Suppressor macrophage treated with lipopolysaccharide for 4 hours (primary cell): ENCODE results near the gene CAPN2.
A peak's percentile ranks its signal among the peaks of the same experiment; 100 is the strongest.
"Not testable (repeated sequence)": the region's sequence is repeated elsewhere in the genome, so short reads cannot be mapped to it uniquely, and the experiment has no call there.

Experiments
- DNase-seq: peaks from one replicate; pipeline ENCODE4 v3.0.0-alpha.2; 2020

Gene CAPN2

GRCh38 chr1:223717123-223717522 lies 4.8 kb downstream of the CAPN2 start:
- DNase-seq, result no peak

DNA sequence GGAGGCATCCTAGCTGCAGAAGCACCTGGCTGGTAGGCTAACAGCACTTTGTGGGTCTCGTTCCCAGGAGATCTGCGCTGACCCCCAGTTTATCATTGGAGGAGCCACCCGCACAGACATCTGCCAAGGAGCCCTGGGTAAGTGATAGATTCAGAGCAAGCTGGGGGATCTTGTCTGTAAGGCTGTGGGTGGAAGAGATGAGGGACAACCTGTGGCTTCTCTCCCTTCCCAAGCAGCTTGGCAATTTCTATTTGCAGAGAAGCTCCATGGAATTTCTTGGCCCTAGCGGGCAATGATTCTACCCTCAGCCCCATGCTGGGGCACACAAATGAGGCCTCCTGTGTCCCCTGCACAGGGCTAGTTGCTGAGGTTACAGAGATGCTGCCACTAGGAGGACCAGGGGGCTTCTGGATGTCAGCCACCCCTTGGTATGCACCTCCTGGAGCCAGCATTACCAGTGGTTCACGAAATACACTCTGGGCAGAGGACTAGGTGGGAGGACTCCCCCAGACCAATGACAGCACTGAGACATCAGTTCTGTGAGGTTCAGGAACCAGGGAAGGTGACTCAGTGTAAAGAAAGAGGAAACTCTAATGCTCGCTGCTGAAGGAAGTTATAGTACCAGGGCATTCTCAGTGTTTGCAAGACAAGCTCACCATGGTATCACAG lies 5.5 kb downstream of the CAPN2 start:
- DNase-seq, result peak; percentile 90

DNA sequence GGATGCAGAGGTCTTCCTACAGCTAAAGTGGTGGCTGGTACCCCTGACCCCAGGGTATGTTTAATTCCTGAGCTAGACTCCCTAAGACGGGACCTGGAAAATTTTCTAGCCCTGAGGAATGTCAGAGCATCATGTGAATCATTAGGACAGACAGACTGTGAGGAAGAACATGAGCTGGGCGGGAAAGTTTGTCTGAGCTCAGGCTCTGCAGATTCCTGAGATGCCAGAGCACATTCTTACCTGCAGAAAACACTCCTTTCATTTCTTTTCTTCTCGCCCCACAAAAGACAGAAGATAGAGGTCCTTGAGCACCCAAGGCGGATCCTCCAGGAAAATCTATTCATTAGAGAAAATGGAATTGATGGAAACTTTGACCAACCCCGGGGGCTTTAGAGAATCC lies 6.5 kb downstream of the CAPN2 start:
- DNase-seq, result no peak

GRCh38 chr1:223720971-223721591 lies 8.7 kb downstream of the CAPN2 start:
- no peak for DNase-seq

DNA sequence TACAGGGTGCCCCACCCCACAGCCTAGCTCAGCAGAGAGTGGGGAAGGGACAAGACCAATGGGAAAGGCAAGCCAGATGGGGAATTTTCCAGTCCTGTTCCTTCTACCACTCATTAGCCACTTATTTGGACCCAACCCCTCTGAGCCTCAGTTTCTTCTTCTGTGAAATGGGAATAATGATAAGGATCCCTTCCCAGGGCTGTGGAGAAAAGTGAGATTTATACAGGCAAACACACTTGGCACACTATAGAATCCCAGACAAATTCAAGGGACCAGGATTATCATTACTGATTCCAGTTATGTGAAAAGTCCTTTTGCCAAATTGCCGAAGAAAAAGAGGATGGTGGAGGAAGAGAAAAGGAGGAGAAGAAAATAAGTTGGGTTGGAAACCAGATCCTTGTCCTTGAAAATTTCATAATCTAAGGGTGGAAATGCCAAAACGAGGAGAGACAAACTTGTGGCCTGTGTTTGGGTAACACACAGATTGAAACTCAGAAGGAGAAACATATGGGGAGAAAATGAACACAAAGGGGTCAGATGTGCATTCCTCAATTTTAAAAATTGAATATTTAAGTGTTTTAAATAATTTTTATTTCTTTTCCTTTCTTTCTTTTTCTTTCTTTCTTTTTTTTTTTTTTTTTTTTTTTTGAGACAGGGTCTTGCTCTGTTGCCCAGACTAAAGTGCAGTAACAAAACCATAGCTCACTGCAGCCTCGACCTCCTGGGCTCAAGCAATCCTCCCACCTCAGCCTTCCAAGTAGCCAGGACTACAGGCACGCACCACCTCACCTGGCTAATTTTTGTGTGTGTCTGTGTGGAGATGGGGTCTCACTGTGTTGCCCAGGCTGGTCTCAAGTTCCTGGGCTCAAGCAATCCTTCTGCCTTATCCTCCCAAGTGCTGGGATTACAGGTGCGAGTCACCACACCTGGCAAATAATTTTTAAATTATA lies 9.6 kb downstream of the CAPN2 start:
- no peak for DNase-seq

- DNase-seq, result no peak
These were observed 11.1 kb downstream of the CAPN2 start for GRCh38 chr1:223723351-223723904.

- DNase-seq, result no peak
These were observed 12.0 kb downstream of the CAPN2 start for GRCh38 chr1:223724376-223724775.

- DNase-seq, result no peak
These were observed 13.2 kb downstream of the CAPN2 start for GRCh38 chr1:223725578-223725977.

DNA sequence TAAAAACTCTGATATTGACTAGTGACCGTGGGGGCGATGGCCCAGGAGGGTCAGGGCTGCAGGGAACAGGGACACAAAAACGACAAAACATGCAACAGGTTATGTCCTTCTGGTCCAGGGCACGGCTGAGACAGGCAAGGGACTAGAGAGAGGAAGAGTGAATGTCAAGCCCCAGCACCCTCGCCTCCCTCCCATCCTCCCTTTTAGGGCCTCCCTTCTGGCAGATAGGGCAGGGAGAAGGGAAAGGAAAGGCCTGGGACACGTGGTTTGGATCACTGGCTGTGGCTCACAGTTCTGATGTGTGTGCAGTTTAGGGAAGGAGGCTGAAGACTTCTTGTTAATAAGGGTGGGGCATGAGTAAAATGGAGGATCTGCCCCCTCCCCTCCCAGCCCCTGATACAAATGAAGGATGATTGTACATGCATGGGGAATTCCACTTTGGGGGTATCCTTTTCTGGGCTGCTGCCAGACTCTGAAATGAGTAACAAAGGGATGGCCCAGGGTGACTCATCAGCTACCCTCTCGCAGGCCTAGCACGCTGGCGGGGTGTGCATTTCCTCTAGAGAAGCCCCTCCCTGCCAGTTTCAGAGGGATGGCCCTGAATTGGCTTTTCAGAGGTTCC lies 14.2 kb downstream of the CAPN2 start:
- DNase-seq, result peak; percentile 97

- no peak for DNase-seq
These were observed 15.2 kb downstream of the CAPN2 start for GRCh38 chr1:223727541-223727940.

GRCh38 chr1:223729906-223730305 lies 17.6 kb downstream of the CAPN2 start:
- DNase-seq, result no peak

- DNase-seq, result no peak
These were observed 18.3 kb downstream of the CAPN2 start for GRCh38 chr1:223730479-223731132.

DNA sequence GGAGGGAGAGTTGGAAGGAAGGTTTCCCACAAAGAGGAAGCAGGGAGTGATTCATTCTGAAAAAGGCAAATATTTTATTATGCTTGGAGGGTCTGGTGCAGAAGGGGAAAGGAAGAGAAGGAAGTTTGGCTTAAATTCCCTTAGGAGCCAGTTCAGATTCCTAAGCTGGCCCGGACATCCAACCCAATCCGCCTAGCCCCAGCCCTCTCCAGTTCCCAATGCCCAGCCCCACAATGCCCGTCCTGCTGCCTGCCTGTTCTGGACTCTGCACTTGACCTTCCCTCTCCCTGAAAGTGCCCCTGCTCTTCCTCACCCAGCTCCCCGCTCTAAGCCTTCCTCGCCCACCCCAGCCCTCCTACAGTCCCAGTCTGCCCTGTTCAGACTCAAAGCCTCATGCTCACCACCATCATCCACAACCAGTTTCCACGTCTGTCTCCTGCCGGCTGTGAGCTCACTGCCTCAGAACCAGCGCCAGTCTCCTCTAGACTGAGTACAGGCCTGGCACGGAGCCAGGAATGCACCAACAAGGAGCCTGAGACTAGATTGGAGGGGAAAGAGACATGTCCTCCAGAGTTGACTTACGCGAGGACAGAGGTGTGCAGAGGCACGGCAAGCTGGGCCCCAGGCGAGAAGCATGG lies 18.9 kb downstream of the CAPN2 start:
- DNase-seq, result peak; percentile 45

DNA sequence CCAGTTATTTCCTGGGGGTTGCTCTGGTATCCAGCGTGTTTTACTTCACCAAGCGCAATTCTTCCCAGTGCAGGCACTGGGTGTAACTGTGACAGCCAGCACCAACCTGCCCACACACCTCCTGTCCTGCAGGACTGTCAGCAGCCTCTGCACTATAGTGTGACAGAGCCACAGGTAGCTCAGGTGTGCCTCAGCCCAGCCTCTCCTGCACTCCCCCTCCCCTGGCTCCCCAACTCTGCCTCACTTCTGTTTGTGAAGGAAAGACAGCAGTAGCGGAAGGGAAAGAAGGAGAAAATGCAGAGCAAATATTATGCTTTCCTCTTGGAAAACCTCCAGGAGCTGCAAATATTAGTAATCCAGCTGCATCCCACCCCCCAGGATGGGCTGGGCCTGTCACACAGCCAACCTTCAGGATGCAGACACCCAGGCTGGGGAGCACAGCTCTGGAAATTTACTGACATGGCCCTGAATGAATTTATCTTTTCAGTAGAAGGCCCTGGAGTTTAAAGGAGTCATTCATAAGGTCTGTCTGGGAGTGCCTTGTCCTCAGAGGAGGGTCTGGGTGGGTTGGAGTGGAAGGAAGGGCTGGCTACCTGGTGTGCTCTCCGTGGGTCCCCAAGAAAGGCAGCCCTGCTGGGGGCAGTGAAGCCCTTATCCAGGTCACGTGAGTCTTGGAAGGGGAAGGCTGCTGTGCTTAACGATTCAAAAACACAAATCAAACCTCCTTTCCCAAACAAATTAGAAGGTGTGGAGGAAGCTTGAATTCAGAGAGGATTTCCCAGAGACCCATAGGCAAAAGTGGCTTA lies 20.9 kb downstream of the CAPN2 start:
- DNase-seq, result no peak

DNA sequence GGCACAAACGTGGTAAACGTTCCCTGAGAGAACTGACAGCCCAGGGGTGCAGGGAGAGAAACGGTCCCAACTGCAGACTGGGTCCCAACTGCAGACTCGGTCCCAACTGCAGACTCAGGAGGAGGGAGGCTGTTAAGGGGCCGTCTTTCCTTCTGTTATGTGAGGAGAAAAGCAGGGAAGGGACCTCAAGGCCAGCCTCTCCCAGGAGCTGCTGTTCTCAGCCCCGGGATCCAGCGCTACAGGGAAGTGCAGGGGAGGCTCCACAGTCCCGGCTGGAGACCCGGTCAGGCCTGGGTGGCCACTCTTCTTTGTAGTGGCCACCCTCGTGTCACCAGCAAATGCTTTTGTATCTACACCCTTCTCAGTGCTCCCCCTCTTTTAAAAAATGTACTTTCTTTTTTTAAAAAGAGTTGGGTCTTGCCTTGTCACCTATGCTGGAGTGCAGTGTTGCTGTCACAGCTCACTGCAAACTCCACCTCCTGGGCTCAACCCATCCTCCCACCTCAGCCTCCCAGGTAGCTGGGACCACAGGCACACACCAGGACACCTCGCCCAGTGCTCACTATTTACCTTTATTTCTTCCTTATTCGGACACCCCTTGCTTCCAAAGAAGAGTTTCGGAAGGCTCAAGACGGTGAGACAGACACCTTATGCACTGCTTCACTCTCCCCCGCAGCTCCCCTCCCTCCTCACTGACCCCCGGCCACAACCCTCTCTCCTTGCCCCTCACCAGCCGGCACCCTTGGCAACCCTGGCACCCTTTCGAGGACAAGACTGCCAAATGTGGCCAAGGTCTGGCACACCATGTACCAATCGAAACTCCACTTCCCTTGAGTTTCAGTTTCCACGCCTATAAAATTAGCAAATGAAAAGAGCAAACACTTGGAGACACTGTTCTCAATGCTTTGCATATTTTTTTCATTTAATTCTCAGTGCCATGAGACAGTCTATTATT lies 21.8 kb downstream of the CAPN2 start:
- DNase-seq, result no peak

- DNase-seq, result not testable (repeated sequence)
These were observed 24.3 kb downstream of the CAPN2 start for GRCh38 chr1:223736638-223737037.

DNA sequence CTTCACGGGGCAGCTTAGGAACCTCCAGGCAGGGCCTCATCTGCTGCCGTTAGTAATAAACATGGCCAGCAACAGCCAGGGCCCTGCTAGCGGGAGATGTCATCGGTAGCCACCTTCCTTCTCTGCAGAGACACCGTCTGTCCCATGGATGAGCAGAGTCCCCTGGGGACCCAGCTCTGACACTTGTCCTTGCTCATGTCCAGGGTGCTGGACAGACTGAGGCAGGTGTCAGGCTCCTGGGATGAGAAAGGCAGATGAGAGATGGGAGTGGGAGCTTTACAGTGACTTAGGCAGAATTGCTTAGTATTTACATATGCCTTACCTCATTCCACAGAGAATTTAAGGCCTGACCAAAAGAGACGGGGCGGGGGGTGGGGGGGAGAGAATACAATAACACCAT lies 25.0 kb downstream of the CAPN2 start:
- DNase-seq, result no peak

- DNase-seq, result no peak
These were observed 26.4 kb downstream of the CAPN2 start for GRCh38 chr1:223738465-223739365.
